PC-3 (cell line): ENCODE data around the gene CACNA1D. TPM values are rescaled to one million over a fixed set of nuclear protein-coding genes. Genes with fewer than 3 reads are reported as not detected.

Experiments
- ATAC-seq: fragments of 200-7000 bp; cut with Tn5 transposase; 2 replicates; pipeline ENCODE4 v1.9.1; 2020; ENCODE audit warnings: mild to moderate bottlenecking, moderate library complexity
- BruUV-seq: library from RNA; stranded (reverse); fragments of 400-500 nt; replicated peaks from 2 replicates; lab custom pipeline; 2021; lab: Mats Ljungman, UMichigan
- CTCF ChIA-PET: fragments of 300-600 bp; sonication (Branson Sonifier 250); formaldehyde crosslinking; loops from one replicate; lab custom pipeline; 2022; ENCODE audit warnings: antibody characterized with exemption; lab: Charles Lee
- POLR2A ChIA-PET: fragments of 300-600 bp; sonication (Branson Sonifier 250); formaldehyde crosslinking; loops from one replicate; lab custom pipeline; 2022; ENCODE audit warnings: antibody characterized with exemption; ENCODE audit not compliant: unreplicated experiment; lab: Charles Lee
- DNase-seq: peaks from one replicate; pipeline ENCODE4 v3.0.0-alpha.2; 2015
- H2AFZ ChIP-seq: fragments of 300-600 bp; sonication (generic); 2 replicates; pipeline ENCODE4 v1.6.0; 2016; ENCODE audit warnings: antibody characterized with exemption, low read length
- H3F3A ChIP-seq: fragments of 300-600 bp; sonication (generic); one replicate; pipeline ENCODE4 v1.6.0; 2017; ENCODE audit warnings: antibody characterized with exemption, low read length, control low read depth, mild to moderate bottlenecking; ENCODE audit not compliant: unreplicated experiment
- H3K27ac ChIP-seq: fragments of 300-600 bp; sonication (generic); 2 replicates; pipeline ENCODE4 v1.5.1; 2016; ENCODE audit warnings: mild to moderate bottlenecking, low read length
- H3K27me3 ChIP-seq: fragments of 300-600 bp; sonication (generic); 2 replicates; pipeline ENCODE4 v1.6.1; 2016; ENCODE audit warnings: low read length, mixed read lengths
- H3K36me3 ChIP-seq: fragments of 300-600 bp; sonication (generic); 2 replicates; pipeline ENCODE4 v1.6.1; 2016; ENCODE audit warnings: low read depth, mixed run types, low read length, mixed read lengths
- H3K4me1 ChIP-seq: fragments of 300-600 bp; sonication (generic); 2 replicates; pipeline ENCODE4 v1.5.1; 2016; ENCODE audit warnings: low read length; ENCODE audit not compliant: insufficient read depth
- H3K4me2 ChIP-seq: fragments of 300-600 bp; sonication (generic); 2 replicates; pipeline ENCODE4 v1.6.0; 2016; ENCODE audit warnings: low read length
- H3K4me3 ChIP-seq: fragments of 300-600 bp; sonication (generic); 2 replicates; pipeline ENCODE4 v1.5.1; 2016; ENCODE audit warnings: mild to moderate bottlenecking, low read length, mixed read lengths
- H3K79me2 ChIP-seq: fragments of 300-600 bp; sonication (generic); 2 replicates; pipeline ENCODE4 v1.6.1; 2017; ENCODE audit warnings: low read length, mixed read lengths
- H3K9ac ChIP-seq: fragments of 300-600 bp; sonication (generic); 2 replicates; pipeline ENCODE4 v1.6.0; 2016; ENCODE audit warnings: mild to moderate bottlenecking, low read length
- H3K9me2 ChIP-seq: fragments of 300-600 bp; sonication (generic); replicated peaks from 2 replicates; pipeline ENCODE4 v1.6.1; 2016; ENCODE audit warnings: mixed run types, low read length, mixed read lengths
- H3K9me3 ChIP-seq: fragments of 300-600 bp; sonication (generic); 2 replicates; pipeline ENCODE4 v1.6.1; 2016; ENCODE audit warnings: low read length, mixed read lengths
- H4K20me1 ChIP-seq: fragments of 300-600 bp; sonication (generic); 2 replicates; pipeline ENCODE4 v1.6.1; 2016; ENCODE audit warnings: low read length, mixed read lengths
- EZH2 ChIP-seq: fragments of 300-600 bp; sonication (generic); IDR thresholded peaks from one replicate; pipeline ENCODE4 v1.6.1; 2017; ENCODE audit warnings: antibody characterized with exemption, mild to moderate bottlenecking, low read length; ENCODE audit not compliant: unreplicated experiment
- EZH2phosphoT487 ChIP-seq: fragments of 300-600 bp; sonication (generic); IDR thresholded peaks from 2 replicates; pipeline ENCODE4 v1.6.1; 2018; ENCODE audit warnings: mild to moderate bottlenecking, antibody characterized with exemption, low read length, borderline replicate concordance
- intact Hi-C: fragments of 100-400 bp; cut with micrococcal nuclease; formaldehyde crosslinking; loops from 2 replicates; pipeline ENCODE4 v1.9.0; 2023
- total RNA-seq: library from RNA; depleted of rRNA; stranded (reverse); fragments of >200 nt; gene quantifications from 2 replicates; pipeline ENCODE4 v1.2.3, GENCODE V29; 2014
- TF ChIP-seq, protein P1 (sequence below): fragments of 300-600 bp; sonication (generic); conservative IDR thresholded peaks from 2 replicates; pipeline ENCODE4 v1.5.1; 2017; ENCODE audit warnings: antibody characterized with exemption, low read depth, mild to moderate bottlenecking, low read length

Gene CACNA1D
- total RNA-seq, 1 experiment from 2014 or later = not detected

DNA sequence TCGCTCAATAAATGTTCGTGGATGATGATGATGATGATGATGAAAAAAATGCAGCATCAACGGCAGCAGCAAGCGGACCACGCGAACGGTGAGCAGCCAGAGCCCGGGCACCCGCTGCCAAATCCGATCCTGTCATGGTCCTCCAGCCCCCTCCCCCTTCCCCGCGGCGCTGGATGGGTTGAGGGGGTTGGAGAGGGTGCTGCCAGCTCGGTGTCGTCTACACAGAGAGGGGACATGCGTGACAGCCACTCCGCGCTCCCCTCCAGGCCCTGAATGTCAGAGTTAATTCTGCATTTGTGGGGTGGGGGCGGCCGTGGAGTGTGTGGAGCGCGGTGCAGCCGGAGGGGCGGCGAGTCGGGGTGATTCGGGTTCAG is 722 bp downstream of the CACNA1D start:
- ATAC-seq = no peak
- DNase-seq = no peak
- Histone ChIP-seq H3K27ac (no peak overlapping the region), H3K36me3 (no peaks in the 10 kb centered on the region), H2AFZ (no peak overlapping the region), H3K4me3 (no peak overlapping the region), H3F3A (no peaks in the 10 kb centered on the region), H3K9ac (no peak overlapping the region), H3K4me2 (no peak overlapping the region), H3K27me3 (peaks cover 89% of the 10 kb centered on the region), H3K4me1 (no peaks in the 10 kb centered on the region), H4K20me1 (no peaks in the 10 kb centered on the region), H3K79me2 (no peaks in the 10 kb centered on the region), H3K9me3 (no peaks in the 10 kb centered on the region), H3K9me2 (no peaks in the 10 kb centered on the region)
- POLR2A ChIA-PET = no interaction called here
- intact Hi-C loops = no loop called here
- BruUV-seq = no TSS peak
- TF ChIP-seq, protein P1, sequence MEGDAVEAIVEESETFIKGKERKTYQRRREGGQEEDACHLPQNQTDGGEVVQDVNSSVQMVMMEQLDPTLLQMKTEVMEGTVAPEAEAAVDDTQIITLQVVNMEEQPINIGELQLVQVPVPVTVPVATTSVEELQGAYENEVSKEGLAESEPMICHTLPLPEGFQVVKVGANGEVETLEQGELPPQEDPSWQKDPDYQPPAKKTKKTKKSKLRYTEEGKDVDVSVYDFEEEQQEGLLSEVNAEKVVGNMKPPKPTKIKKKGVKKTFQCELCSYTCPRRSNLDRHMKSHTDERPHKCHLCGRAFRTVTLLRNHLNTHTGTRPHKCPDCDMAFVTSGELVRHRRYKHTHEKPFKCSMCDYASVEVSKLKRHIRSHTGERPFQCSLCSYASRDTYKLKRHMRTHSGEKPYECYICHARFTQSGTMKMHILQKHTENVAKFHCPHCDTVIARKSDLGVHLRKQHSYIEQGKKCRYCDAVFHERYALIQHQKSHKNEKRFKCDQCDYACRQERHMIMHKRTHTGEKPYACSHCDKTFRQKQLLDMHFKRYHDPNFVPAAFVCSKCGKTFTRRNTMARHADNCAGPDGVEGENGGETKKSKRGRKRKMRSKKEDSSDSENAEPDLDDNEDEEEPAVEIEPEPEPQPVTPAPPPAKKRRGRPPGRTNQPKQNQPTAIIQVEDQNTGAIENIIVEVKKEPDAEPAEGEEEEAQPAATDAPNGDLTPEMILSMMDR = no peak
- TF ChIP-seq EZH2 (no peak), EZH2phosphoT487 (peak; percentile 86; the same call in 1 of the 2 replicates)
- CTCF ChIA-PET = no interaction called here

DNA sequence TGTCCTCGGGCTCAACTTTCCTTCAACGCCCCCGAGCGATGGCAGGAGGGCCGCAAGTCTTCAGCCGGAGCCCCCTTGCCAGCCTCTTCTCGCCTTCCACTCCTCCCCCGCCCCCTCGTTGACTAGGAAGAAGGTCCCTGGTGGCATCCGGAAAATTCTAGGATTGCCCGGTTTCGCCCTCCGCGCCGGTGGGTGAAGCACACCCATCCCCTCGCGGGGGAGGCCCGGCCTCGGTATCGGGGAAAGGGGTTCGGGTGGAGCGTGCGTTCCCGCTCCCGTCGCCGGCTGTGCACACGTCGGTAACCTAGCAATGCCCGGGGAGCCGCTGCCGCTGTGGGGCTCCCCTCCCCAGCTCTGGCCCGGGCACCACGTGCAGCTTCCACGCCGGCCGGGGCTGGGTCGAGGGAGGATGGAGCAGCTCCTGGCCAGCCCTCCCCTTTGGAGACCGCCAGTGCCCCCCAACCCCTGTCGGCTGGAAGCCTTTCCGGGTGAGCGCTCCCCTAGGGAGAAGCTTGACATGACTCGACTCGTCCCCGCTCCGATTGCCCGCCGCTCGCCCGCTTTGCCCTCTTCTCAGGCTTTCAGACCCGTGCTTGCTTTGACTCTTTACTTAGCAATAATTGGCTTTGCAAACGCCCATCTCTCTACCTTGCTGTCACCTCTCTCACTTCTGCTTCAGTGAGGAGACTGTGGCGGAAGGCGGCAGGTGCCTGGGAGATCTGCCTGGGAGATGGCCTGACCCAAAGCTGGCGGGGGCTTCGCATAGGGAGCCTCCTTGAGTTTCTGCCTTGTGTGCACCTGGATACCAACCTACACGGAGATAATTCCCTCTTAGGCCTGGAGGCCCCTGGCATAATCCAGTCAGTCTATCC is 1.3 kb downstream of the CACNA1D start:
- no peak overlapping the region for H3K9ac ChIP-seq
- H3K79me2 ChIP-seq = no peaks in the 10 kb centered on the region
- no peak overlapping the region for H3K4me3 ChIP-seq
- no peaks in the 10 kb centered on the region for H3K4me1 ChIP-seq
- H3K36me3 ChIP-seq = no peaks in the 10 kb centered on the region
- ATAC-seq (no peak), DNase-seq (no peak)
- ChIA-PET POLR2A (no interaction called here), CTCF (no interaction called here)
- no peaks in the 10 kb centered on the region for H3K9me3 ChIP-seq
- H3K4me2 ChIP-seq = no peak overlapping the region
- no peaks in the 10 kb centered on the region for H3K9me2 ChIP-seq
- H3K27ac ChIP-seq = no peak overlapping the region
- no peaks in the 10 kb centered on the region for H3F3A ChIP-seq
- peaks cover 92% of the 10 kb centered on the region for H3K27me3 ChIP-seq
- H4K20me1 ChIP-seq = no peaks in the 10 kb centered on the region
- no TSS peak for BruUV-seq
- TF ChIP-seq, protein P1 = no peak
- TF ChIP-seq EZH2phosphoT487 = peak; percentile 80; the same call in 1 of the 2 replicates
- peak; percentile 96 for TF ChIP-seq EZH2
- intact Hi-C loops = no loop called here
- H2AFZ ChIP-seq = no peak overlapping the region

DNA sequence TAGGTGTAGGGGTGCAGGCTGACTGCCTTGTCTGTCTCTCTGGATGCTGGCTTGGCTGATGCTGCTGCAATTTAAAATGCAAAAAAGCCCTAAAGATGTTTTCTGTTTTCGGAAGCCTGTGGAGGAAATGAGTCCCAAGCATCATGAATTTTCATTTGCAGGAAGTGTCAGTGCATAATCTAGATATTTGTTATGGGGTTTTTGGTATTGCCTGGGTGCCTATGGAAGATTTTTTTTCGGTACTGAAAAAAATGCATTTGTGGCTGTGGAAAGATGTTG is 1.9 kb downstream of the CACNA1D start:
- Histone ChIP-seq H3K9me3 (no peaks in the 10 kb centered on the region), H3K4me3 (no peak overlapping the region), H3K4me2 (no peak overlapping the region), H3K79me2 (no peaks in the 10 kb centered on the region), H3K36me3 (no peaks in the 10 kb centered on the region), H3K27ac (no peak overlapping the region), H3F3A (no peaks in the 10 kb centered on the region), H3K4me1 (no peaks in the 10 kb centered on the region), H3K27me3 (peaks cover 93% of the 10 kb centered on the region), H4K20me1 (no peaks in the 10 kb centered on the region), H3K9me2 (no peaks in the 10 kb centered on the region), H3K9ac (no peak overlapping the region), H2AFZ (no peak overlapping the region)
- DNase-seq = no peak
- ATAC-seq = no peak
- ChIA-PET CTCF (no interaction called here), POLR2A (no interaction called here)
- intact Hi-C loops = no loop called here
- TF ChIP-seq, protein P1 = no peak
- no peak for TF ChIP-seq EZH2phosphoT487
- no peak for TF ChIP-seq EZH2
- no TSS peak for BruUV-seq
